Peyer's patch (tissue), 4 donors: ENCODE data around the gene PHF10.

Experiments used
- POLR2A ChIP-seq, 2 donors: fragments of 450-650 bp; IDR thresholded peaks; one replicate each; pipeline ENCODE4 v1.5.1; 2017; ENCODE audit warnings: antibody characterized with exemption in 2 of 2, mild to moderate bottlenecking in 2 of 2, moderate library complexity in 2 of 2
- TF ChIP-seq, protein P1 (sequence below), 6 experiments: fragments of 450-650 bp in 4 of 6; fragments of 200-600 bp in 2 of 6; sonication (generic) in 1 of 6; IDR thresholded peaks; one replicate each; pipeline ENCODE4 v1.5.1; 2017 to 2019; ENCODE audit warnings: antibody characterized with exemption in 6 of 6, mild to moderate bottlenecking in 3 of 6, moderate library complexity in 1 of 6

DNA sequence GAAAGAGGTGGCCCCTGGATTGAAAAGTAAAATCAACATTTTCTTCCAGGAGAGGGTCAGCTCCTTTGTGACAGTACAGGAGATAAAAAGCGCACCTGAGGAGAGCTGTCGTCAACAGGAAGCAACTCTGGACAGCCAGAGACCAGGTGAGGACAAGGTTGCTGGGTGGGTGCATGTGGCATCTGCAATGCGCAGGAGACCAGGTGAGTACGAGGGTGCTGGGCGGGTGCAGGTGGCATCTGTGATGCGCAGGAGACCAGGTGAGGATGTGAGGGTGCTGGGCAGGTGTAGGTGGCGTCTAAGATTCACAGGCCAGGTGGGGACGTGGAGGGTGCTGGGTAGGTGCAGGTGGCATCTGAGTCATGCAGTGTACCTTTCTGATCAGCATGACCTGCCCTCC is 60.8 kb downstream of the PHF10 start:
- TF ChIP-seq, protein P1, sequence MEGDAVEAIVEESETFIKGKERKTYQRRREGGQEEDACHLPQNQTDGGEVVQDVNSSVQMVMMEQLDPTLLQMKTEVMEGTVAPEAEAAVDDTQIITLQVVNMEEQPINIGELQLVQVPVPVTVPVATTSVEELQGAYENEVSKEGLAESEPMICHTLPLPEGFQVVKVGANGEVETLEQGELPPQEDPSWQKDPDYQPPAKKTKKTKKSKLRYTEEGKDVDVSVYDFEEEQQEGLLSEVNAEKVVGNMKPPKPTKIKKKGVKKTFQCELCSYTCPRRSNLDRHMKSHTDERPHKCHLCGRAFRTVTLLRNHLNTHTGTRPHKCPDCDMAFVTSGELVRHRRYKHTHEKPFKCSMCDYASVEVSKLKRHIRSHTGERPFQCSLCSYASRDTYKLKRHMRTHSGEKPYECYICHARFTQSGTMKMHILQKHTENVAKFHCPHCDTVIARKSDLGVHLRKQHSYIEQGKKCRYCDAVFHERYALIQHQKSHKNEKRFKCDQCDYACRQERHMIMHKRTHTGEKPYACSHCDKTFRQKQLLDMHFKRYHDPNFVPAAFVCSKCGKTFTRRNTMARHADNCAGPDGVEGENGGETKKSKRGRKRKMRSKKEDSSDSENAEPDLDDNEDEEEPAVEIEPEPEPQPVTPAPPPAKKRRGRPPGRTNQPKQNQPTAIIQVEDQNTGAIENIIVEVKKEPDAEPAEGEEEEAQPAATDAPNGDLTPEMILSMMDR (IDR thresholded peaks at IDR 0.05): no peak
- no peak for TF ChIP-seq POLR2A (IDR thresholded peaks at IDR 0.05)
